ENCODE results near the gene E2F4.

DNA sequence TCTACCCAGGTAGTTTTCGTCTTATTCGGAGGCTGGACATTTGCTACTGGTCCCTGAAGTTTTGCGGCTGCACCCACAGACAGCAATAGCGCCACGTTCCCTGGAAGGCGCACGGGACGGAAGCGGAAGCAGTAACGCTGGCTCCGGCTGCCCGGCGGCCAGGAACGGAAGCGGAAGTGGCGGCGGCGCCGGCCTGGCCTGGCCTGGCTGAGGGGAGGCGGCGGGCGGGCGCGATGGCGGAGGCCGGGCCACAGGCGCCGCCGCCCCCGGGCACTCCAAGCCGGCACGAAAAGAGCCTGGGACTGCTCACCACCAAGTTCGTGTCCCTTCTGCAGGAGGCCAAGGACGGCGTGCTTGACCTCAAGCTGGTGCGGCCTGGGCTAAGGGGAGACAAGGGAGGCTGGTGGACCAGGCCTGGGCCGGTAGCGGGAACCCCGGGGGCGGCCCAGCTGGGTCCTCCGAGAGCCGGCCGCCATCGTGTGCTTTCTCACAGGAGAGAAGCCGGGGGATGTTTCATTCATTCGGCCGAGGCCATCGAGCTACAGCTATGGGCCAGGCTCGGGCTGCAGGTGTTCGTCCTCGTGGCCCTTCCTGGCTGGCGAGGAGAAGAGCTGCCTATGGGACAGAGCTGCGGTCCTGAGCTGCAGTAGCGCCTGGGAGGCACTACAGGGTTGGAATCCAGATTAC, at the start of gene E2F4:
- TF ChIP-seq, protein P1, sequence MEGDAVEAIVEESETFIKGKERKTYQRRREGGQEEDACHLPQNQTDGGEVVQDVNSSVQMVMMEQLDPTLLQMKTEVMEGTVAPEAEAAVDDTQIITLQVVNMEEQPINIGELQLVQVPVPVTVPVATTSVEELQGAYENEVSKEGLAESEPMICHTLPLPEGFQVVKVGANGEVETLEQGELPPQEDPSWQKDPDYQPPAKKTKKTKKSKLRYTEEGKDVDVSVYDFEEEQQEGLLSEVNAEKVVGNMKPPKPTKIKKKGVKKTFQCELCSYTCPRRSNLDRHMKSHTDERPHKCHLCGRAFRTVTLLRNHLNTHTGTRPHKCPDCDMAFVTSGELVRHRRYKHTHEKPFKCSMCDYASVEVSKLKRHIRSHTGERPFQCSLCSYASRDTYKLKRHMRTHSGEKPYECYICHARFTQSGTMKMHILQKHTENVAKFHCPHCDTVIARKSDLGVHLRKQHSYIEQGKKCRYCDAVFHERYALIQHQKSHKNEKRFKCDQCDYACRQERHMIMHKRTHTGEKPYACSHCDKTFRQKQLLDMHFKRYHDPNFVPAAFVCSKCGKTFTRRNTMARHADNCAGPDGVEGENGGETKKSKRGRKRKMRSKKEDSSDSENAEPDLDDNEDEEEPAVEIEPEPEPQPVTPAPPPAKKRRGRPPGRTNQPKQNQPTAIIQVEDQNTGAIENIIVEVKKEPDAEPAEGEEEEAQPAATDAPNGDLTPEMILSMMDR (IDR thresholded peaks at IDR 0.05), result no peak
- peak; percentile 61; the same call in 1 of the 2 replicates for TF ChIP-seq POLR2AphosphoS5 (IDR thresholded peaks at IDR 0.05; ENCODE audit: low read depth, low read length)

All from Panc1 (cell line).